ENCODE measurements around the gene UQCC3. TPM values are rescaled to one million over a fixed set of nuclear protein-coding genes. Genes with fewer than 3 reads are reported as not detected.

The UQCC3 gene
- total and polyA plus RNA-seq, 9 of the 15 experiments (the other 6 are each of a cell fraction or from before 2014, with no cell fraction given) = 3.3 to 44.3 (median 8.0) TPM

GRCh38 chr11:62705880-62706849, 34.7 kb downstream of the UQCC3 start (continued):
- TF ChIP-seq CHD7 (IDR thresholded peaks at IDR 0.05; ENCODE audit: low read depth, low read length) = no peak
- peak; percentile 95 for TF ChIP-seq RFX1 (IDR thresholded peaks at IDR 0.05)
- no peak for TF ChIP-seq NR3C1 (CRISPR knock-in tag; IDR thresholded peaks at IDR 0.05)
- no peak for TF ChIP-seq FOXJ2 (tag; IDR thresholded peaks at IDR 0.05)
- TF ChIP-seq ETV1 (tag; conservative IDR thresholded peaks at IDR 0.05; ENCODE audit: low read depth) = 0 out of 2 replicates have a peak, but pooled peaks have one; percentile 47
- TF ChIP-seq DIDO1 (tag; IDR thresholded peaks at IDR 0.05; ENCODE audit: low read depth) = no peak
